DLD1 (cell line): Measurements from ENCODE around the gene COL16A1.

Experiments used
- in situ Hi-C: cut with HindIII; loops from 2 replicates; pipeline ENCODE4 v1.10.0; 2017; ENCODE audit warnings: low sequenced_read_pairs

The COL16A1 gene

DNA sequence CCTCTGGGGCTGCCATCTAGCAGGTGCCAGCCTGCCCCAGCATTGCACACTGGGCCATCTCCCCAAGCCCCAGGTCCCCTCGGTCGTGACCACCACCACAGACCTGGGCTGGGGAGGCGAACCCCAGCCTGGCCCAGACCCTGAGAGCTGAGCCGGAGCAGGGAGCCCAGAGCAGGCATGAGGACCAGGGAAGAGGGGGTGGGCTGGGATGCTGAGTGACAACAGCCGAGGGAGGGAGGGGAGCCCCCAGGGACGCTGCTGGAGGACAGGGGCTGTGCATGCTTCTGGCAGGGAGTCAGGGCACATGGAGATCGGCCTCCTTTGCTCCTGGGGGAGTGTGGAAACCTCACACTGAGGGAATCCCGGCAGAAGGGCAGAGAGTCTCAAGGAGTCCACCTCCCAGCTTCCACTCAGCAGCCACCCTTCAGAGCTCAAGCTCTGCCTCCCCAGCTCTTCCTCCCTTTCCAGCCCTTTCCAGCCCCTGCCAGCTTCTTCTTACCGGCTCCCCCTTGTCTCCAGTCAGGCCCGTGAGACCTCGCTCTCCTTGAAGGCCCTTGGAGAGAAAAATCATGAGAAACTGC lies 35.4 kb downstream of the COL16A1 start:
- in situ Hi-C loops, result no loop called here

DNA sequence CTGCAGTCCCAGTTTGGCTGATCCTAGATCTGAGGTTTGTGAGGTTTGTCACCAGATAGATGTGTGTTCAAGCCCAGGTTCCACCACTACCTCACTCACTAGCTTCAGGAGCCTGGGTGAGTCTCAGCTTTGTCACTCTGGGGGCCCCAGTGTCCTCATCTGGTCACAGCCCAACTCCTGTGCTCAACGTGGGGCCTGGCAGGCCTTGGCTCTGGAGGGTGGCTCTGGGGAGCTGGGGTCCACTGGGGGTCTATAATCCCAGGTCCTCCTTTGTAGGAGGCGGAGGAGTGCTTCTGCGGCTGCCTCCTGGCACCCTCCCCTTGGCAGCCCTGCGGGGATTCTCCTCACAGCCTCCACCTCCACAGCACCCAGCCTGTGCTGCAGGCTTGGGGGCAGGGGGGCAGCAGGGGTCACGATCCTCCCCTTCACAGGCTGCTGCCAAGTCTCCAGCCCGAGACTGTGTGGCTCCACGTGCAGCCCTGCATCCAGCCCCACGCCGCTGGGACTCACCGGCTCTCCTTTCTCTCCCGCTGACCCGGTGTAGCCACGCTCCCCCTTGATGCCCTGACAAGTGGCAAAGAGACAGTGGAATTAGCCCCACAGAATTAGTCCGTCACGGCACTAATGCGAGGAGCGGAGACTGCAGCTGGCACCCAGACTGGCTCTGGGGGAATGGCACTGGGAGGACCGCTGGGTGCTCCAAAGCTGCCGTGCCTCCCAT lies 36.6 kb downstream of the COL16A1 start:
- in situ Hi-C loops, result no loop called here

DNA sequence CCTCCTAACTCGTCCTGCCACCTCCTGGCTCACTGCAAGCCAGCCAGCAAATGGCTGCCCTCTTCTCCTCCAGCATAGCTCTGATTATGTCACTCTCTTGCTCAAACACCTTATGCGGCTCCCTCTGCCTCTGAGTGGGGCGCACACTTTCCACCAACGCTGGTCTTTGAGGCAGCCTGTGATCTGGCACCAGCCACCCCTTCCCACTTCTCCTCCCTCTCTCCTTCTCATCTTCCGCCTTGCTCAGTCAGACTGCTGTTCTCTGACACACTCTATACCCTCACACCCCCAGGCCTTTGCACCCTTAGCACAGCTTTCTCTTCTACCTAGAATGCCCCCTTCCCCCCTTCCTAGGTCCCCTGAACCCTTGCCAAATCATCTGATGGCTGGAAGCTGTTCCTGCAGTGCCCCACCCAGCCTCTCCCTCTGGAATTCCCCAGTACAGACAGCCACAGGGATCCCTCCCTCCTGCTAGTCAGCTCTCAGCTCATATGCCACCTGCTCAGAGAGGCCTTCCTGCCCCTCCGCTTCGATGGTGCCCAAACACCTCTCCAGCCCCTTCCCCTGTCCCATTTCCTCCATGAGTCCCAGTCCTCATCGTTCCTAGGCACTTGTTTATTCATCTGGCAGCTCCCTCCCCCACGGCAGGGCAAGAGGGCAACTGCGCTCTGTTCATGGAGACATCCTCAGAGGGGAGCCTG lies 37.4 kb downstream of the COL16A1 start:
- in situ Hi-C loops, result no loop called here

DNA sequence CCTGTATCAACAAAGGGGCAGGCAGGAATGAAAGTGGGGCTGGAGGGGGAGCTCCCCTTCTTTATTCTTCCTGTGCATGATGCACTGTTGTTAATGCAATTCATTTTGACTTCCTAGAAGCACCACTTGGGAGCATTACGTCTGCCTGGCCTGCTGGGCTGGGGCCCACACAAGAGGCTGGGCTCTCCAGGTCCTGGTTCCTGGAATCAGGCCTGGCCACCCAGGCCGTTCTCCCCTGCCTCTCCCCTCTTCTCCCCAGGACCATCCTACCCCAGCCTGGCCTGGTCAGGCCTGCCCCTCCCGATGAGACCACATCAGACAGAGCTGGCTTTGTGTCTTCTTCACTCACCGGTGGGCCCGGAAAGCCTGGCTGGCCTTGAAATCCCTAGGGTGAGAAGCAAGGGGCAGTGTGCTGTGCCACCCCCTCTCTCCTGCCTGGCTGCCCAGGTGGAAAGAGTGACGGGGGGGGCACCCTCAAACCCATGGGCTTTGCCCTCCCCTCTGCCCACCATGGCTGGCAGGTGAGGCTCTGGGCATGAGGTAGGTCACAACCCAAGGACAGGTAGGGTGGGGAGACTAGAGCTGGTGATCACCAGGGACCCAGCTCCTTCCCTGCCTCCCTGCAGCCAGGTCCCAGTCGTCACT lies 38.5 kb downstream of the COL16A1 start:
- in situ Hi-C loops, result no loop called here

DNA sequence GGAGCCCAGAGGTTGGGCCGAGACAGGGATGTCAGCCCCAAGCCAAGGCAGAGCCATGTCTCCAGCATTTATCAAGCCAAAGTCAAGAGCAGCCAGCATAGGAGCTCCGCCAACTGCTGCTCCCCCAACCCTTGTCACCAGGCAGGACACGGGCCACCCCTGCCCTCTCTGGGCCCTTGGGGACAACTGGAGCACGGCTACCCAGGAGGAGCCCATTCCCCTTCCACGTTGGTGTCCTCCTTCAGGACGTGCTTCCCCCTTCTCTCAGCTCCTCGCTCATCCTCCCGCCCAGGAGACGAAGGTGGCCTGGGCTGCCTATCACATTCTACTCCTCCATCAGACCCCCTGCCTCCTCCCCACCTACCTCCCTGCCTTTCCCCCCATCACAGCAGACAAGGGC lies 39.3 kb downstream of the COL16A1 start:
- in situ Hi-C loops, result no loop called here

DNA sequence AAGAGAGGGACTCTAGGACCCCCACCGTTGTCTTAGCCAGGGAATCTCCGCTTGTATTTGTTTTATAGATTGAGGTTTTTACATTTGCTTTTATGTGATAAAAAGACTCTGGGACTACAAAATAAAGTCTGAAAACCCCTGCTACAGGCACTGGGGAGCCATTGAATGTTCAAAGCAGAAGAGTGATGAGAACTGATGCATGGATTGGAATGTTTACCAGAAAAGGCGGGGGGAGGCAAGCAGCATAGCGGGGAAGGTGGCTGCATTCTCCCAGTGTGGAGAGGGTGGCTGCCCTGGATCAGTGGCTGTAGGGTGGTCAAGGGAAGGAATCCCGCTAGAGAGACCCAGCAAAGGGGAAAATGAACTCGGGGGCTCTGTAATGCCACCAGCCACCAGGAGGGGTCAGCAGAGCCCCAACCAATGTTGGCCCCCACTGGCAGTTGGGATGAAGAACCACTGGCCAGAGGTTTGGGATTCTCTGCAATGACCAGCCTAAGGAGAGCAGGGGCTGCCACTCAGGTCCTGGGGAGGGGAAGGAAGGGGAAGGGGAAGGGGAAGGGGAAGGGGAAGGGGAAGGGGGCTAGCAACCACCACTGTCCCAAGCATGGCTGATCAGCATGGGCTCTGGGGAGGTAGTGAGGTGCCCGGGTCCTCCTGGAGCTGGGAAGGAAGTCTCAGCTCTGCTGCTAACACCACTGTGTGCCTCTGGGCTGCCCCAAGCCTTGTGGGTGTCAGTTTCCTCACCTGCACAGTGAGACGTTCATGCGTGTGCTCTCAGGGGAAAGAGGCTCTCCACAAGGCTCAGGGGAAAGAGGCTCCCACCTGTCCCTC lies 40.0 kb downstream of the COL16A1 start:
- in situ Hi-C loops, result no loop called here

DNA sequence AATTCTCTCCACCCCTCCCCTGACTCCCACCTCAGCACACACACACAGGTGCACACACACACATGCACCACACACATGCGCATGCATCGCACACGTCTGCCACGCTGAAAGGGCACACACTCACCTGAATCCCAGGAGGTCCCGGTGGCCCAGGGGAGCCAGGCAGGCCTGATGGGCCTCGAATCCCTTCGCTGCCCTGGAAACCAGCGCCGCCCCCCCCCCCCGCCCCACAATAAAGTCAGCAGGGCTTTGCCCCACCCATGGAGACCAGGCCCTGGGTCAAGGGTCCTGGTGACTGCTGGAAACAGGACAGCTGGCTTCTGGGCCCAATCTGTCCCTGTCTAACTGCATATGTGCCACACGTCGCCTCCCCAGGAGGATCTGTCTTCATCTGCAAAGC lies 41.4 kb downstream of the COL16A1 start:
- in situ Hi-C loops, result no loop called here

DNA sequence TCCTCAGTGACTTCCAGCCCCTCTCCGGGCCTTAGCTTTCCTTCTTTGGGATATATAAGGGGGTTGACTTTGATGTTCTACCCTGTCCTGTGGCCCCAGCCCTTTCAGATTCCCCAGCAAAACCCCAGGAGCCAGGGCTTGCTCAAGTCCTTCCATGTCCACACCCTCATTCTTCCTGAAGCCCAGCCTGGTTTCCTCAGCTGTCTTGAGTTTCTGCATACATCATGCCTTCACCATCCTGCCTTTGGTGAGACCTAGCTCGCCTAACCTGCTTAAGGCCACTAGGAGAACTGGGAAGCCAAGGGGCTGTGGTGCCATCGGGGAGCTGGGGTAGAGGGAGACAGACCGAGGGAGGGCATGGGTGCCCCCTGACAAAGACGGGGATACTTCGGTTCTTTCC lies 42.0 kb downstream of the COL16A1 start:
- in situ Hi-C loops, result no loop called here

DNA sequence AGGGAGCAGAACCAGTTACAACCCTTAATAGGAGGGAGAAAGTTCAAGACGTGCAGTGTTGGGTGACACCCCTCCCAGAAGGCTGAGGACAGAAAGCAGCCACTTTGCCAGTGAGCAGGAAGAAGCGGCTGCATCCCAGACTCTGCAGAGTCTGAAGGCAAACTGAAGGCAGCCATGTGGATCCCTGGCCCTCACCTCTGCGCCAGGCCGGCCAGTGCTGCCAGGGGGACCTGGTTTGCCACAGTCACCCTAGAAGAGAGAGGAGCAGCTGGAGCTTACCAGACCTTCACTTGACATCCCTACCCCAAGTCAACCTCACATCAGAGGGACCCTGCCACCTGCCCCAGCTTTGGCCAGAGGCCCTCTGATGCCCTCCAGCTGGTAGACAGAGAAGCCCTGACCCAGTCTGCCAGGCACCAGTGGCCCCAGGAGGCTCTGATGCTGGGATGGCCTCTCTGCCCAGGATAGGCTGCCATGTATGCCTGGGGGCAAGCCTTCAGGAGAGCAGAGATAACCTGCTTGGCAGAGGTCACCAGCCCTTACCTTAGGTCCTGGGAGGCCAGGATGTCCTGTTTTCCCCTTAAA lies 42.9 kb downstream of the COL16A1 start:
- in situ Hi-C loops, result no loop called here

DNA sequence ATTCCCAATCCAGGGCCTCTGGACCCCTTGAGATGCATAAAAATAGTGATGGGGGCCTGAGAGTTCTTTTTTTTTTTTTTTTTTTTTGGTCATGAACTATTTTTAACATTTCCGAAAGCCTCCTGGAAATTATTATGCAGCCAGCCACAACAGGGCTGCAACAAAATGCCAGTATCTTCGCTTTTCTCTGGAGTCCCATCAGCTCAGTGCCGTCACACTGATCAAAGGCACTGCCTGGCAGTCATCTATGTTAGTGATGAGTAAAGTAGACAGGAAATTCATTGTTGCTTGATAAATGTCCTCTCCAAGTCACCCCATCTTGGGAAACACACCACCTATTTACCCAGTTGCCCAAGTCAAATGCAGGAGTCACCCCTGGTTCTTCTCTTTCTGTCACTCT lies 43.9 kb downstream of the COL16A1 start:
- in situ Hi-C loops, result loop anchor here (10.0 kb wide), 1 partner anchor 55 kb away; no protein-coding TSS in a partner anchor

DNA sequence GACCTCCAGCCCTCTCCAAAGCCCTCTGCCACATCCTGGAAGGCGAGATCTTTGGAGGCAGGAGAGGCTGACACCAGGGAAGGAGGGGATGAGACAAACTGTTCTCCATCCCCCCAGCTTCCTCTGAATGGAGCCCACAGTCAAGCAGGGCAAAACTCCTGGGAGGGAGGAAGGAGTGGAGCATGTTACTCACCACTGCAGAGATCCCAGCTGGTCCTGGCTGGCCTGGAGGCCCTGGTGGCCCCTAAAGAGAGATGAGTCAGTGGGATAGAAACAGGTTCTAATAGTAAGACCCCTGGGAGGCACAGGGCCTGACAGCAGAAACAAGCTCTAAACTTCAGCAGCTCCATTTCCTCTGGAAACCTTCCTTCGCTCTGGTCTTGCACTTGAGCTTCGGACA lies 45.1 kb downstream of the COL16A1 start:
- in situ Hi-C loops, result loop anchor here (10.0 kb wide), 1 partner anchor 56 kb away; no protein-coding TSS in a partner anchor

DNA sequence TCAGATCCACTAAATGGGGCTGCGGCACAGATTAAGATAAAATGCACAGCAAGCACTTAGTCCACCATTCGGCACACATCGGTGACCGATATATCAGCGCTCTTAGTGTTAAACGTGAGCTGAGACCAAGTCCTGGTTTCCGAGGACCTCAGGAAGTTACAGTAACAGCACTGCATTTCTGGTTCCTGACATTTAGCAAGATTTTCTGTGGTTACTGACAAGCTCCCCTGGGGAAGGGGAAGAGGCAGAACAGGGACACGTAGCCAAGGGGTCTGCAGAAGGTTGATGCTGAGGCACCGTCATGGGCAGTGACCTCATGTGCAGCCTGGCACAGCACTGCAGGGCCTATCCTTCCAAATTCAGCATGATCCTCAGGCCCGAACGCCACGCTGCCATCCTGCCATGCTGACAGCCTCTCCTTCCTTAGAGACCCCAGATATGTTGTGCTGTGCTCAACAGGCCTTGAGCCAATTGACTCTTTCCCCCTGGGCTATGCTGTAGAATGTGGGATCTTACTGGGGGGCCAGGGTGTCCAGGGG lies 45.8 kb downstream of the COL16A1 start:
- in situ Hi-C loops, result loop anchor here (10.0 kb wide), 1 partner anchor 57 kb away; no protein-coding TSS in a partner anchor

DNA sequence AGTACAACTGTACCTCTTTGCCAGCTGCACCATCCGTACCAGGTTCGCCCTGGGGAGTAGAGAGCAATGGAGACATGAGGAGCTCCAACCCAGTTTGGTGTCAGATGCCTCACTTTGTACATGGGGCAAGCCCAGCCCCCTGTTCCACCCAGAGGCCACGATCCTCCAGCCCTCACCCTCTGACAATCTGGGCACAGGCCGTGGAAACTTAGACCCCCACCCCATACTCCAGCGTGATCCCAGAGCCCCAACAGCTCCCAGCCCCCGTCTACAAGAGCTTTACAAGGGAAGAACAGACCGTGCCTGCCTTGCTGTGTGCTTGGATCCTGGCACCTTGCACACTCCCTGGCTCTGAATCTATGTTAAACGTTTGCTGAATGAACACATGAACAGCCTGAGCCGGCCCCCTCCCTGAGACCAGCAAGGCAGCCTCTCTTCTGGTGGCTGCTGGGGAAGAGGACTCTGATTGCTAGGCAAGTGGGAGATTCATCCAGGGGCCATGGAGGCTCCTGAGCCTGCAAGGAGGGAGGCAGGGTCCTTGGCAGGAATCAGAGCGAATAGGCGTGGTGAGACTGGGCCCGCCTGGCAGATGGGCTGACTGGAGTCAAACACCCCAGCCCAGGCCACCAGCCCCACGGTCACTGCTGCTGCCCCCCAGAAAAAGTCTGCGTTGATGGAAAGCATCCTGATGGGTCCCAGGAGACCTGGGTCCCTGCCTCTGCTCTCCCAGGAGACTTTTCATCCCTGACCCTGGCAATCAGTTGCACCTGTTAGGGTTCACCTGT lies 46.6 kb downstream of the COL16A1 start:
- in situ Hi-C loops, result loop anchor here (10.0 kb wide), 1 partner anchor 58 kb away; no protein-coding TSS in a partner anchor

DNA sequence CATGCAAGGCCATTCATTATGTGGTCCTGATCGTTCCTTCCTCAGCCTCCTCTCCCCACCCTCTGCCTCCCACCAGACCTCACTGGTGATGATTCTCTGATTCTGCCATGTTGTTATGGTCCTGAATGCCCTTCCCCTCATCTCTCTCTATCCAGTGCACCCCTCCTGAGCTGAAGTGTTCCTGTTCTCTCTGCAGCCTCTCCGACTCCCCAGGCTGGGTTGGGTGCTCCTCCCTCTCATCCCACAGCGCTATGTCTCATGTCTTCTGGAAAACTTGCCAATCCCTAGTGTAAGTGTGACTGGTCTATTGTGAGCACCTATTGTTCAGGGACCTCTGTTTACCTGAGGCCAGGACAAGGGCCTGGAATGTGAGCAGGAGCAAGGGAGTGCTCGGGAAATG lies 48.1 kb downstream of the COL16A1 start:
- in situ Hi-C loops, result loop anchor here (10.0 kb wide), 1 partner anchor 59 kb away; no protein-coding TSS in a partner anchor

DNA sequence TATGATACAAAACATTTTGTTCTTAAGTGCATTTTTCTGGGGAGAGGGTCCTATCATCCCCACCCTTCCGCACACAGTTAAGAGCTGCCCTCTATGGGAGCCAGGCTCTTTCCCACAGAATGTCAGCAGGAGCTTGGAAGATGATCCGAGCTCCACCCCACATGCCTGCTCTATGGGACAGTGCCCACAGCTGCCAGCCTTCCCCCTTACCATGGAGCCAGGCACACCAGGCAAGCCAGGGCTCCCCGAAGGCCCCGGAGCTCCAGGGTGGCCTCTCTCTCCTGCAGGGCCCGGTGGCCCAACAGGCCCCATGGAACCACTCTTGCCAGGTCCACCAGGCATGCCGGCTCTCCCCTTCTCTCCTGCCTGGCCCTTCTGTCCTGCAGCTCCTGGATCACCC lies 48.7 kb downstream of the COL16A1 start:
- in situ Hi-C loops, result loop anchor here (10.0 kb wide), 1 partner anchor 60 kb away; no protein-coding TSS in a partner anchor

DNA sequence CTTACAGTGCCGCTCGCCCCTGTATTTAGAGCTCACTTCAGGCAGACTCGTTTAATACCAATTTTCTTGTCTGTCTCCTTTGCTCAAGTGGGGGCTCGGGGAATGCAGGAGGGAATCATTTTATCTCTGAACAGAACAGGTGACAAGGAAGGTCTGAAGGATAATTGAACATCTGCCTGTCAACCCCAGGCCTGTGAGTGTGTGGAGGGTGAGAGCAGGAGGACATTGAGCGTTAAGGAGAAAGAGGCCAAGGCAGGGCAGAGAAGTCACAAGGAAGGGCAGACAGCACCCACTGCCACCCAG lies 49.4 kb downstream of the COL16A1 start:
- in situ Hi-C loops, result loop anchor here (10.0 kb wide), 1 partner anchor 60 kb away; no protein-coding TSS in a partner anchor

DNA sequence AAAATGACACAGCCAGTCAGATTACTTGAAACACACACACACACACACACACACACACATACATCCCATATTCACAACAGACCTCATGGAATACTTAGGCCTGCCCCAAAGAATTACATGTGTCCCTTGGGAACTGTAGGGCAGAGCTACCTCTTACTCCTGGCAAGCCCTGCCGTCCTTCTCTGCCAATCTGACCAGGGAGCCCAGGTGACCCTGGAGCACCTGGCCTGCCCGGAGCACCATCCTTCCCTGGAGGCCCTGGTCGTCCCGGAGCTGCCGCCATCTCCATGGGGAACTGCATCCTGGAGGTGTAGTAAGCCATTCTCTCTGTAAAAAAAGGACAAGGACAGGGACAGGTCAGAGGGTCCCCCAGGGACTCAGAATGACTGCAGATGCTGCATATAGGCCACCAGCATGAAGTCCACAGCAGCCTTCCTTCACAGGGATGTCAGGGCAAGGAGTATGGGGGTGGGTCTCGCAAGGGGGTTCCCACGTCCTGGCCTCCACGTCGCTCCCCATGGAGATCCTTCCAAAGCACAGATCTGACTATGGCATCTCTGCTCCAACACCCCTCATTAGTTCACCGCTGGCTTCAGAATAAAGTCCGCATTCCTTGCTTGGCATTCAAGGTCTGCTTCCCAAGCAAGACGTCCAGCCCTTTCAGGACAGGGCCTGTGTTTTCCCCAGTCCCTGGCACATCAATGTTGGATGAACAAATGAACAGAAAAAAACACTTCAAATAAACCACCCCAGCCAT lies 49.9 kb downstream of the COL16A1 start:
- in situ Hi-C loops, result loop anchor here (10.0 kb wide), 1 partner anchor 61 kb away; no protein-coding TSS in a partner anchor

DNA sequence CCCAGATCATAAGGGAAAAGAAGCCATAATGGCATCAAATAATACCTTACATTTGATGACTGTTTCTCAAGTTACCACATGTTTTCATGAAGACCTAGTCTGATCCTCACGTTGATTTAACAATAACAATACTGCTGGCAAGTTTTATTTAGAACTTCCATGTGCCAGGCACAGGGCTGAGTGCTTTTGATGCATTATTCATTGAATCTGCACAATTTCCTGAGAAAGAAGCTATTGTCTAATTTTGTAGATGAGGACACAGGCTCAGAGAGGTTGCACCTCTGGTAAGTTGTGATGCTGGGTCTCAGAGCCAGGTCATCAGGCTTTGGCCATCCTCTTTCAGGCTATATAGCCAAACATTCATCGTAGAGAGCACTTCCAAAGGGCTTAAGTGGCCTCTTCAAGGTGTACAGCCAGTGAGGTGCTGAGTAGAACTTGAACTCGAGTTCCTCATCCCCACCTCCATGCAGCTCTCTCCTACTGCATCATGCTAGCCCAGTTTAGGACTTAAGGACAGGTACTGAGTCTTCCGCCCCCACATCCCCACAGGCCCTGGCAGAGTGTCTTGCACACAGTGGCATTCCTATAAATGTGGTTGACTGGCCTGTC lies 50.8 kb downstream of the COL16A1 start:
- in situ Hi-C loops, result loop anchor here (10.0 kb wide), 1 partner anchor 62 kb away; no protein-coding TSS in a partner anchor
